Measurements from ENCODE around the gene RIPK4.

The RIPK4 gene

GRCh38 chr21:41767606-41768436 lies 969 bp upstream of the RIPK4 start:
- peak; percentile 55 for DNase-seq

- DNase-seq, result no peak
Observed at GRCh38 chr21:41765973-41766882, 624 bp downstream of the RIPK4 start.

GRCh38 chr21:41765420-41765821 lies 1.4 kb downstream of the RIPK4 start:
- no peak for DNase-seq

GRCh38 chr21:41764558-41765419 lies 2.1 kb downstream of the RIPK4 start:
- peak; percentile 24 for DNase-seq

- no peak for DNase-seq
Observed at GRCh38 chr21:41763996-41764395, 2.9 kb downstream of the RIPK4 start.

GRCh38 chr21:41763398-41763931 lies 3.4 kb downstream of the RIPK4 start:
- DNase-seq, result peak; percentile 71

- DNase-seq, result no peak
Observed at GRCh38 chr21:41762753-41763152, 4.1 kb downstream of the RIPK4 start.

- peak; percentile 74 for DNase-seq
Observed at GRCh38 chr21:41761934-41762635, 4.8 kb downstream of the RIPK4 start.

- DNase-seq, result peak; percentile 67
Observed at GRCh38 chr21:41761211-41761933, 5.5 kb downstream of the RIPK4 start.

- no peak for DNase-seq
Observed at GRCh38 chr21:41760411-41760810, 6.4 kb downstream of the RIPK4 start.

- DNase-seq, result no peak
Observed at GRCh38 chr21:41759926-41760325, 6.9 kb downstream of the RIPK4 start.

- DNase-seq, result no peak
Observed at GRCh38 chr21:41759214-41759840, 7.5 kb downstream of the RIPK4 start.

- DNase-seq, result no peak
Observed at GRCh38 chr21:41758550-41758949, 8.3 kb downstream of the RIPK4 start.

GRCh38 chr21:41755934-41756773 lies 10.7 kb downstream of the RIPK4 start:
- no peak for DNase-seq

- DNase-seq, result no peak
Observed at GRCh38 chr21:41755258-41755933, 11.5 kb downstream of the RIPK4 start.

GRCh38 chr21:41754479-41754891 lies 12.4 kb downstream of the RIPK4 start:
- no peak for DNase-seq

- DNase-seq, result no peak
Observed at GRCh38 chr21:41753006-41753898, 13.6 kb downstream of the RIPK4 start.

- no peak for DNase-seq
Observed at GRCh38 chr21:41752231-41752681, 14.6 kb downstream of the RIPK4 start.

Measured in DMS79 treated with DMSO at 0.1 percent for 48 hours (cell line).